Stimulated activated CD8-positive, alpha-beta memory T cell treated with anti-CD3 and anti-CD28 coated beads, Interleukin-12 subunit alpha, Interleukin-12 subunit beta, amount 100 ng/mL, for 24 hours (primary cell): Measurements from ENCODE around the gene TRAPPC2L.
"Not testable (repeated sequence)": the region's sequence is repeated elsewhere in the genome, so short reads cannot be mapped to it uniquely, and the experiment has no call there.

Source experiments
- DNase-seq: peaks from one replicate; pipeline ENCODE4 v3.0.0-alpha.2; 2020; ENCODE audit errors: extremely low read depth

Gene TRAPPC2L

DNA sequence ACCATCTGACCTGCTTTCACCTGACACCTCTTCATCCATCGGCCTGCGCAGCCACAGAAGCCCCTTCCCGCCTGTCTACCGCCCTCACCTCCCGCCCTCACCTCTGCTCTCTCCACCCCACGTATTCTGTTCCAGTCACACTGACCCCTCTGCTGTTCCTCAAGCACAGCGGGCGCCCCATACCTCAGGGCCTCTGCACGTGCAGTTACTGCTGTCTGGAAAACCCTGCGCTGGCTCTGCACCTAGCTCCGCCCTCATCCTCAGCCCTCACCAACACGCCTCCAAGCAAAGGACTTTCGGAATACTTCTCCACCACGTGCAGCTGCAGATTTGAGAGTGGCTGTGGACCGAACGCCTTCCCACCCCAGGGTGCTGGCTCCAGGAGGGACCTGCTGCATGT, 34.2 kb downstream of the TRAPPC2L start:
- DNase-seq, result no peak

DNA sequence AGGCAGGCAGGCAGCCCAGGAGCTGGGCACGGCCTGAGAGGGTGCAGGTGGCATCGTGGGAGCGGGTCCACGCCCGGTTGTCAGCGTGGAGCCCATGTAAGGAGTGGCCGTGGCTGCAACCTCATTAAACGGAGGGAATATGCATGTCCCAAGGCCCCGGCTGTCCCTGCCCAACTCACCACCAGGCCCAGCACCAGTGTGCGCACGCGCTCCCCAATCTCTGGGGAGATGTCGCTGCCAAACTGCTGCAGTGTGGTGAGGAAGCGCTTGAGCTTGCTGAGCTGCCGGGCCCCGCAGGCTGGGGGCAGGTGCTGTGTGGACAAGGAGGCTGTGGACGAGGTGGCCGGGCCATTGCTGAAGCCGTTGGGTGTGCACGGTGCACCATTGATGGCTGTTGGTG, 35.1 kb downstream of the TRAPPC2L start:
- no peak for DNase-seq

- no peak for DNase-seq
Measured at GRCh38 chr16:88893127-88893968, 36.4 kb downstream of the TRAPPC2L start.

DNA sequence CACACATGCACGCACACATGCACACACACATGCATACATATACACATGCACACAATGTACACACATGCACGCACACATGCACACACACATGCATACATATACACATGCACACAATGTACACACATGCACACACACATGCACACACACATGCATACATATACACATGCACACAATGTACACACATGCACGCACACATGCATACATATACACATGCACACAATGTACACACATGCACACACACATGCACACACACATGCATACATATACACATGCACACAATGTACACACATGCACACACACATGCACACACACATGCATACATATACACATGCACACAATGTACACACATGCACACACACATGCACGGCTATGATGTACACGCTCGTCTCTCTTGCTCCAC, 37.3 kb downstream of the TRAPPC2L start:
- DNase-seq, result not testable (repeated sequence)

- no peak for DNase-seq
Measured at GRCh38 chr16:88894681-88895300, 37.9 kb downstream of the TRAPPC2L start.

DNA sequence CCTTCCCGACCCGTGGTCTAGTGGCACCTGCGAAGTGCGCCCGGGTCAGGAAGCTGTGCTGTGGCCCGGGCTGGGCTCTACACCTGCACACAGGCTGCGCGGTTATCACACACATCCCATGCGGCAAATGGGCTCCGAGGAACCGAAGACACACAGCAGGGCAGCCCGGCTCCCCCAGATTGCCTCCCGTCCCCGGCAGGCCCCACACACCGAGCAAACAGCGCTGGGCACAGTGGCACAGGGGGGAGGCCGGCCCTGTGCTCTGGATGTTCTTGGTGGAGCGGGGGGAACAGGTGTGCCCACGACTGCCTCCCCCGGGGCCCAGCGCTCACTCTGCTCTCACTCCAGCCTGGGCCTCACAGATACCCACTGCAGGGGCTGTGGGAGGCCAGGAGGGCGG, 38.4 kb downstream of the TRAPPC2L start:
- no peak for DNase-seq

GRCh38 chr16:88896238-88897070, 39.5 kb downstream of the TRAPPC2L start:
- DNase-seq, result no peak

DNA sequence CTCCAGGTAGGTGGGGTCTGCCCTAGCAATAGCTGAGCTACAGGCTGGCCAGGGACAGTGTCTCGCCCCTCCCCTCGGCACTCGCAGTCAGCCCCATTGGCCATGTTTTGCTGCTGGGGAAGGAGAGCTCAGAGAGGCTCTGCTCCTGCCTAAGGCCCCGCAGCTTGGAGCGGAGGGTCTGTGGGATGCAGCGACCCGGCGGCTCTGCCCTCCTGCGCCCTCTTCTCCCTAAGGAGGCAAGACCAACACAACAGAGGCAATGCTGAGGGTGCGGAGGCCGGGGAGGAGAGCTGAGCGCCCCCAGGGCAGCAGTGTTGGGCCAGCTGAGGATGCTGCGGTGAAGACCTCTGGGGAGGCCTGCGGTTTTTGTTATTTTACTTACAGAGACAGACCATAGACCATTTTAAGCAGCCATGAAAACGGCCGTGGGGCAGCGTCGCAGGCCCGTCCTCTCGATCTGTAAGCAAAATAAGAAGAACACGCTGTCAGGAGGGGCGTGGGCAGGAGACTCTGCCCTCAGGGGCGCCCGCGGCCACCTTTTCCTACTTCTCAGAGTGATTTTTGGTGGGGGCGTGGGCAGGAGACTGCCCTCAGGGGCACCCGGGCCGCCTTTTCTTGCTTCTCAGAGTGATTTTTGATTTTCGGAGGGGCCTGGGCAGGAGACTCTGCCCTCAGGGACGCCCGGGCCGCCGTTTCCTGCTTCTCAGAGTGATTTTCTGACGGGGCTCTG, 40.9 kb downstream of the TRAPPC2L start:
- no peak for DNase-seq

DNA sequence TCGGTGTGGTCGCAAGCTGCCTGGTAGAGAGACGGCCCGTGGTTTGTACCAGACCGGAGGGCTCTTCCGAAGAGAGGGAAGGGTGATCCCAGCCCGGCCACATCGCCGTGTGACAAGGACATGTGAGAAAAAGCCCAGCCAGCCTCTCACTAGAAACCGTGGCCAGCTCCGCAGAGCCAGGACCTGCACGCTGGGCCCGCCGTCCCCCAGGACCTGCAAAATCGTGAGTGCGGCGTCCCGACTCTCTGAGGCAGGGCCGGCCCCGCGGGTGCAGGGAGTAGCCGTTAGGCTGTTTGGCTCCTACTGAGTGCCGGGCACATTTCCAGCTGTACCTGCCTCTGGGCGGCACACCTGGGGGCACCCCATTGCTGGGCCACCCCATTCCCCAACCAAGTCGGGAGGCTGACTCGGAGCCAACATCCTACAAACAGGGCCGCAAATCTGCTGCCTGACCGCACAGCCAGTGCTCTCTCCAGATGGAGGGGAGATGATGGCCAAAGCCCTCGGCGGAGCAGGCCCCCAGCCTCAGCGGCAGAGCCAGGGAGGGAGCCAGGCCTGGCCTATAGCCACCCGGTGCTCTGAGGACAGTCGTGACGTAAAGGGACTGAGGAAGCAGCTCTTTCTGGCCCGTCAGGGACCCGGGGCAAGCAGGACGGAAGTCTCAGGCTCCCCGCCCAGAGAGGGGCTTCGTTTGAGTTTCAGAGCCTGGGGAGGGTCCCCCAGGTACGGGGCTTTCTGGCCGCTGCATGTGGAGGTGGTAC, 43.2 kb downstream of the TRAPPC2L start:
- no peak for DNase-seq

DNA sequence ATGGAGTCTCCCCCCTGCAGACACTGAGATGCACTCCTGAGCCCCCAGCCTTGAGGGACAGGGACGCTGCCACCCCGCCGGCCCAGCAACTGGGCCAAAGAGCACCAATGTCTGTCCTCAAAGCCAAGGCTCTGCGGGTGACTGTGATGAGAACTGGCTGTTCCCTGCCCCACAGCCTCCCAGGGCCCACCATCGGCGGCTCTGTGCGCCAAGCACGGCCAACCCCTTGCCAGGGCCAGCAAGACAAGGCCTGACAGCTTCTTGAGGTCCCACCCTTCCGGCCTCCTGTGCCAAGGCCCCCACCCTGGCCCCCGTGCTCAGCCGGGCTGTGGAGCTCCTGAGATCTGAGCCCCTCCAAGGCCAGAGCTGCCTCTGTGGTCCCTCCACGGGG, 43.7 kb downstream of the TRAPPC2L start:
- DNase-seq, result no peak

DNA sequence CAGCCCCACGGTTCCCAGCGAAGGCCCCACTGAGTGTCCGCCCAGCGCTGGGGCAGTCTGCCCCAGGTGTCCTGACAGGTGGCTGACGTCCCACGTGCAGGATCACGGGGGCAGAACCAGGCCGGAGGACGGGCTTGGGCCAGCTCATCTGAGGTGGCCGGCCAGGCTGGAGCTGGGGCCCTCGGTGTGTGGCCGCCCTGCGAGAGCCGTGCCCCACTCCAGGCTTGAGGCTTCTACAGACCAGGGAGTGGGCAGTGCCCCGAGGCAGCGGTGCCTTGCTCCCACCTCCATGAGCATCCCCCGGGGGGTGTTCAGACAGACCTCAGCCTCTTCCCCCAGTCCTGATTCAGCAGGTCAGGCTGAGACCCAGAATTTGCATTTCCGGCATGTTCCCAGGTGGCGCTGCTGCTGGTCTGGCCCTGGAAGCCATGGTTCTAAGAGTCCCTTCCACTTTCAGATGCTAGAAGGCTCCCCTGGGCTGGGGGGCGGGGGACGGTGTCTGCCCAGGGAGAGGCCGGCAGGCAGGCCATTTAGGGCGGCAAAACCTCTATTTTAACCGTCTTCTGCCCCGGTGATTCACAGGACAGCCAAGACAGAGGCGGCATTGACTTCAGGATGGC, 44.9 kb downstream of the TRAPPC2L start:
- no peak for DNase-seq

DNA sequence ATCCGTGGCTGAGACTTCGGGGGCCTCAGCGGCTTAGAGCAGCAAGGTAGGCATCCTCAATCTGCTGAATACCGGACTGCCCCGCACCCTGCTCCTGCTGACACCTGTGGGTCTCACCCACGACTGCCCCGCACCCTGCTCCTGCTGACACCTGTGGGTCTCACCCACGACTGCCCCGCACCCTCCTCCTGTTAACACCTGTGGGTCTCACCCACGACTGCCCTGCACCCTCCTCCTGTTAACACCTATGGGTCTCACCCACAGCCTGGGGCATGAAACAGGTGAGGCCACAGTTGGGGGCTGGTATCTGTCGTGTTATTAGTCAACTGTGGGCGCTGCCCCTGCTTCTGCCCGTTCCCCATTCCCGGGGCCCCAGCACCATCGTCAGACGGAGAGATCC, 45.8 kb downstream of the TRAPPC2L start:
- DNase-seq, result no peak

GRCh38 chr16:88903267-88903666, 46.3 kb downstream of the TRAPPC2L start:
- no peak for DNase-seq

DNA sequence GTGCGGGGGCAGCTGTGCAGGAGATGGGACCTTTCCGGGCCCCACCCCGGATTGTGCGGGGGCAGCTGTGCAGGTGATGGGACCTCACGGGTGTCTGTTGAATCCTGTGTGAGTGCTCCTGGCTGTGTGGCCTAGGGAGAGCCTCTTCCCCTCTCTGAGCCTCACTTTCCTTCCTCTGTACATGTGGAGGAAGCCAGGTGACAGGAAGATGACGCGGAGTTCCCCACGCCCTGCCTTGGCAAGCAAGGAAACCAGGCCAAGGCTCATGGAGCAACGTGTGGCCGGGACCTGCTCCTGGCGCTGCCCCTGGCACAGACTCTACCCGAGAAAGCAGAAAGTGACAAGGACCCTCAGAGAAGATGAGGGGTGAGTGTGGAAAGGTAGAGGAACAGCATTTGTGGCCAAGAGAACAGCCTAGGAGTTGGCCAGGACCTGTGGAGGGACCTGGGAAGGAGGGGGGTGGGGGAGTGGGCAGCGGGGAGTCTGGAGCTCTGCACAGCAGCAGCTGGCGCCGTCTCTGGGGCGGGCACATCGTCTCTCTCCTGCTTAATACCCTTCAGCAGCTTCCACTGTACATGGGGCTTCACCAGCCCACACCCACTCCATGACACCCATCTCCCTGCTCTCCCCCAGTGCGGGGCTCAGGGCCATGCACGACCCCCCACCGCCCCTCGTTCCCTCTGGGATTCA, 47.9 kb downstream of the TRAPPC2L start:
- no peak for DNase-seq

DNA sequence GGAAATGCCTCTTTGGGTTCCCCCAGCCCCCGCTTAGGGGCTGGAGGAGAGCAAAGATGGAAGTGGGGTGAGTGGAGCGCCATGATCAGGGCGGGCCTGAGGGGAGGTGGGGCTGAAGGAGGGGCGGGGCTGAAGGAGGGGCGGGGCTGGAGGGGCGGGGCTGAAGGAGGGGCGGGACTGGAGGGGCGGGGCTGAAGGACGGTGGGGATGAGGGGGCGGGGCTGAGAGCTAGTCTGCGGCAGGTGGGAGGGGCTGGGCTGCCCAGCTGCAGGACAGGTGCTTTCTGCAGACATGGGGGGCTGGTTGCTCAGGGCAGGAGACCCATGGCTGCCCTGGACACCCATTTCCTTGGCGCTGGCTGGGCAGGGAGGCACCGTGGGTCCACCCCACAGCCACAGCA, 48.6 kb downstream of the TRAPPC2L start:
- DNase-seq, result no peak

- DNase-seq, result no peak
Measured at GRCh38 chr16:88906020-88906419, 49.1 kb downstream of the TRAPPC2L start.

GRCh38 chr16:88906535-88907105, 49.7 kb downstream of the TRAPPC2L start:
- no peak for DNase-seq

- DNase-seq, result no peak
Measured at GRCh38 chr16:88907768-88908167, 50.8 kb downstream of the TRAPPC2L start.

DNA sequence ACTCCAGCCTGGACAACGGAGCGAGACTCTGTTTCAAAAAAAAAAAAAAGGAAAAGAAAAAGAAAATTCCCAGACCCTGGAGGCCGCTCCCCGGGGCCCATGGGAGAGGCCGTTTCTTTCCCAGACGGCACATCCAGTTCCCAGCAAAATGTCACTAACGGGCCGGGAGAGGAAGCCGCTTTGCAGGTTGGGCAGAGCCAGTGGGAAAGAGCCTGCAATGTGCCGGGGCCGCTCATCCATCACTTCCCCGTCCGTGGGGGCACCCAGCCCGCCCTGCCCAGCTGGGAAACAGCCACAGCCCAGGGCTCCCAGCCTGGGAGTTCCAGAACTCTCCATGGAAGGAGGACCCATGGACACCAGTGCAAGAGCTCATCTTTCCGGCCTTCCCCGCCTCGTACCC, 51.4 kb downstream of the TRAPPC2L start:
- DNase-seq, result no peak
